Measurements from ENCODE around the gene PPP1R8.

- no peak for TF ChIP-seq EP300 (IDR thresholded peaks at IDR 0.05)
- TF ChIP-seq CTCF (IDR thresholded peaks at IDR 0.05): no peak
These were observed 24.5 kb downstream of the PPP1R8 start for GRCh38 chr1:27855085-27855484.
